HG02642 (cell line): ENCODE data around the gene FOXRED2.
A peak's percentile ranks its signal among the peaks of the same experiment; 100 is the strongest.
"Not testable (repeated sequence)": the region's sequence is repeated elsewhere in the genome, so short reads cannot be mapped to it uniquely, and the experiment has no call there.

Source experiments
- ATAC-seq: cut with Tn5 transposase; IDR thresholded peaks from one replicate; pipeline ENCODE4 v1.9.1; 2021; ENCODE audit warnings: mild to moderate bottlenecking; ENCODE audit not compliant: unreplicated experiment, poor library complexity

Gene FOXRED2

DNA sequence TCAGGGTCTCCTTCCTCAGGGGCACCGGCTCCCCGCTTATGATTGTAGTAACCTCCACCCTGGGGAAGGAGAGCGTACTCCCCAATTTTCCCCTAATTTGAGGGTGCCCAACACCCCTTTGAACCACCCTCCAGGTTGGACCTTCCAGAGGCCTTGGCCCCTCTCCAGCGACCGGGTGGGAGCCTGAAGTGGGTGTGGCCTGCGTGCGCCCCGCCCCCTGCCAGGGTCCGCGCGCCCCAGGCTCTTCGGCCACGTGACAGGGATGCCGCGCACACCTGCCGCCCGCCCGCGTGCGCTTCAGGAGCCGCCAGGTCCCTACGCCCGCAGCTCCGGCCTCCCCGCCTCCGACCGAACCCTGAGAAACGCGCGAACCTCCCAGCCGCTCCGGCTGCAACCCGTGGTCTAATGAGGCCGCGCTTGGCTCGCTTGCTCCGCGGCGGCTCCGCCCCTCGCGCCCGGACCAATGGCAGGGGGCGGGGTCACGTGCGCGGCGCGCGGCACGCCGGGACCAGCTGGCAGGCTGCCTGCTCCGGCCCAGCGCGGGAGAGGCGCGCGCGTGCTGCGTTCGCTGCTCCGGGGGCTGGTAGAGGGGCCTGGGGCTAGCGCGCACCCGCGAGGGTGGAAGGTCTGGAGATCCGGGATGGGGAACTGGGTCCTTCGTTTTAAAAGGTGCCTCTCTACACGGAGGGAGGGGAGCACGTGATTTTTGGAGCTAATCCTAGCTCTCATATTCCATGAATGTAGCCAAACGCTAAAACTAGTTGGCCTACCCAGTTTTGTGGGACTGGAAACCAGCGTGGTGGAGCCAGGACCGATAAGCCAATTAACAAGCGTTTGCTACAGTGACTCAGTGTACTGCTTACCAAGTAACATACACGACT lies at the start of gene FOXRED2:
Gene FOXRED2, minus strand, starts transcription at position 404 of the 881 bp plus-strand sequence. CDS start 618 bp downstream, outside the sequence.
- ATAC-seq, result peak; percentile 74

DNA sequence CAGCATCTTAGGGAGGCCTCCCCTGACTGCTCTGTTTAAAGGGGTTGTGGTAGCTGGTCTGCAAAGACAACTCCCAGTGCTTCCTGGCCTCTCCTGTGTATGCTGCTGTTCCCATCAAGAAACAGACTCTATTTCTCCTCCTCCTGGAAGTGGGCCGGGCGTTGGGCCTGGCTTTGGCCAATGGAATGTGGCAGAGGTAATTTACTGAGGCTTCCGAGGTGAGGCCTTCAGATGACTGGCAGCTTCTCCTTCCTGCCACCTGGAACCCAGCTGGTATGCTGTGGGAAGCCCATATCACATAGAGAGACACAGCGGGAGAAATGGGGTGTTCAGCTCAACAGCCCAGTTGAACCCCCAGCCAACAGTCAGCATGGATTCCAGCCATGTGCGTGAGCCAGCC lies 47.3 kb upstream of the FOXRED2 start:
- no peak for ATAC-seq

DNA sequence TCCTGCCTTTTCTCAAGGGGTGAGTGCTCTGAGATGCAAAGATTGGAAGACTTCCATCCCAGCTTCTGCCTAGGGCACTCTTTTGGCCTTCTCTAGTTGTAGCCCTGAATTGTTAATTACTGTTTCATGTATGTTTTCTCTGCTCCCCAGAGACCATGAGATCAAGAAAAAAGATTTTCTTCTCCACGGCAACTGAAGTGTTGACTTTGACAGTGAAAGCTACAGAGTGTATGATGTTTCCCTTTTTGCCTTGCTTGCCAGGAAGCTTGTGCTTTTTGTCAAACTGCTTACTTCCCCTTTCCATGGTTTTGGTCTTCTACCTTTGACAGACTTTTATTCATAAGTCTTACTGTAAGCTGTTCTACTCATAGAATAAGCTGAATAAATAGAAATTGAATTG lies 45.4 kb upstream of the FOXRED2 start:
- ATAC-seq, result no peak

DNA sequence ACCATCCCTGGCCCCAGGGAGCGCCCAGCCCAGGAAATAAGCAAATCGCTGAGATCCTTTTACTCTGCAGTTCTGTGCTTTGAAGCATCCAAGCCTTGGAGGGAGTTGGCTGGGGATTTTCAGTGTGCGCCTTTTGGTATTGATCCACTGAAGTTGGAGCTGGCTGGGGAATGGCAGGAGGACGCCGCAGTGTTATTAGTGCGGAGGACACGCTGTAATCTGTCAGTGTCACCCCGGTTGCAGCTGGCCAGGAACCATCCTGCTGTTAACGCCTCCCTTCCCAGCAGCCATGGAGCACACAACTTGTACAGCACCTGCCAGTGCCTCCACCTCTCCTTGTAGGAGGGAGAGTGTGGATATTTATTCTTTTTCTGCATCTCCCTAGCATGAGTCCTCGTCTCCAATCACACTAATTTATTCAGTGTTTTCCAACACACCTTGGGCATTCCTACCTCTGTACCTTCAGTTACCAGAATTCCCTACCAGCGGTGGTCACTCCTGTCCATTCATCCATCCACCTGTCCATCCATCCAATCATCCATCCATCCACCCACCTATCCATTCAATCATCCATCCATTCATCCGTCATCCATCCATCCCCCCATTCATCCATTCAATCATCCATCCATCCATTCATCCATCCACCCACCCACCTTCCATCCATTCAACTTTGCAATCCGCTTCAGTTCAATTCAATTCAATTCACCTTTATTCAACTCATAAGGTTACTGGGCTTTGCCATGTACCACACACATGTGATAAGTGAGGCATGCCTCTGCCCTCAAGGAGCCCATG lies 44.1 kb upstream of the FOXRED2 start:
- ATAC-seq, result no peak

- ATAC-seq, result no peak
Measured at GRCh38 chr22:36549033-36549432, 42.2 kb upstream of the FOXRED2 start.

DNA sequence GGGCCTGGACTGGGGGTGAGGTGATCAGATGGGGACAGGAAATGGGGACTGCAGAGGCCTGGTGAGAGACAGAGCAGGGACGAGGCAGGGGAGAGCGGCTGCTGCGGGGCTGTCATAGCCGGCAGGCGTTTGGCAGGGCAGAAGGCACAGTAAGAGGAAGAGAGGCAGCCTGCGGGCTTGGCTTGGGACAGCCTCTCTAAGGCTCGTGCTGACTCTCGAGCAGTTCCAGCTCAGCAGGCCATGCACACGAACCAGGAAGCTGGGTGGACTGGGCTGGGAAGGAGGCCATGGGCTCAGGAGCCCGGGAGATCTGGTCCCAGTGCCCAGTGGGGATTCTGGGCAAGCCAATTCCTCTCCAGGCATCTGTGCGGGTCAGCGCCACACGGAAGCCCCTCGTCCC lies 41.8 kb upstream of the FOXRED2 start:
- no peak for ATAC-seq

GRCh38 chr22:36546932-36547331 lies 40.1 kb upstream of the FOXRED2 start:
- ATAC-seq, result no peak

DNA sequence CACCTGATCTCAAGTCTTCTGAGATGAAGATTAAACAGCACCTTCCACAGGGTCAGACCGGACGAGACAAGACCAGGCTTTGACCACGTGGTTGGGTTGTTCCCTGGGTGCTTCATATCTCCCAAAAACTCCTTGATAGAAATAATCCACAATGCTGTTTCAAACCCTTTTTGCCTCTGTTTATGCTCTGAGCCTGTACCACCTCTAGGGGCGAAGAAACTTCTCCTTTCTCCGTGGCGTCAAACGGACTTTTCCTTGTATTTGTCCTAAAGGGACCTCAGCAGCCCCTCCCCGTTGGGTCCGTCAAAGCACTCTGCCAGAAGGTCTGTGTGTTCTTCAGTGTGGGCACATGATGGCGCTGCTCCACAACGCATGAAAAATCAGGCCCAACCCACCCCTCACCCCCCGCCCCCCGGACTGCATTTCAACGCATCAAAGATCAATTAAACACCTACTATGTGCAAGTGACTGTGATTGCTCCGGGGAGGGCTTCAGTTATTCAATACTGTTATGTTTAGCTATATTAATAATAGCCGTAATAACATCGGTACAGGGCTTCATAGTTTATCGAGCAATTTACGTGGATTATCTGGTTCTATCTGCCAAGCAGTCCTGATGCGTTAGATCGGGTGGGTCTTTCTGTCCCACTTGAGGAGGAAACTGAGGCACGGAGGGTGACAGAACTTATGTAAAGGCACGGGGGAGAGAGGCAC lies 39.4 kb upstream of the FOXRED2 start:
- no peak for ATAC-seq

DNA sequence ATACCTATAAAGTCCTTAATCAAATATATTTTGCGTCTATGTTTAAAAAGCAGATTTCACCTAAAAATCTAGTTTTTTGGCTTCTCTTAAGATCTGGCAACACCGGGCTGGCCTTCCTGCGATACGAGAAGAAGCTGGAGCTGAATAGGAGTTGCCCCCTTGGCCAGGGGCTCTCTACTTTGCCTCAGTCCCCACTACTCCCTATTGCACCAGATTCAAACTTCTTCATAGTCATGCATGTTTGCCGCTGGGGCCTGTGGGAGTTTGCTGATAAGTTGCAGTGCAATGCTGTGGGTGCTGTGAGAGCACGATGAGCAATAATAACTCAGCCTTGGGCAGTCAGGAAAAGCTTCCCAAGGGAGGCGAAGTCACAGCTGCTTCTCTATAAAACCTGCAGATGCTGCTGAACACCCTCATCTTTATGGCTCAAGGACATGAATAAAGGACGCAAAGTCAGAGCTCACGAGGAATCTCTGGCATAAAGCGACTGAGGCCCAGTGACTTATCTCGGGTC lies 37.3 kb upstream of the FOXRED2 start:
- ATAC-seq, result no peak

DNA sequence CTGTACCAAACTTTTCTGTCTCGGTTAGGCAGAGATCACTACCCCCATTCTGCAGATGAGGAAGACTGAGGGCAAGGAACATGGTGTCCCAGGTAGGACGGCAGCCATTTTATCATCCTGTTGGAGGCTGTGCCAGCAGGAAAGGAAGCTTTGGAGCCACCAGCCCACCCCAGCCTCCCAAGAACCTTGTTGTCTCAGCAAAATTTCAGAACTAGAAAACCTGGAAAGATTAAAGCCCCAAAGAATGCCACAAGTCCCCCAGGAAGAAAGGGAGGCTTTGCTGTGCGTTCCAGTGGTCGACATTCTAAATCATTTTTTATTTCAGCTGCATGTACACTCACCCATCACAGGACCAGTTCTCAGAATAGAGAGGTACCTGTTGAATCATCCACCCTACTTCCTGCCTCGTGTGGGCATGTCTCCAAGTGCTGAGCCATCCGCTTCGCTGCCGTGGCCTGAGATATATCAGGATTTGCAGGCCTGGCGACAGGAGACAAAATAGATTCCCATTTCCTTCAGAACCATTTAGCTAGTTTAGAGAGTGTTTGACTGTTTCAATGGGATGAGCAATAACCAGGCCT lies 35.1 kb upstream of the FOXRED2 start:
- ATAC-seq, result no peak

- ATAC-seq, result no peak
Measured at GRCh38 chr22:36540867-36541642, 34.2 kb upstream of the FOXRED2 start.

GRCh38 chr22:36538529-36538928 lies 31.7 kb upstream of the FOXRED2 start:
- ATAC-seq, result no peak

- no peak for ATAC-seq
Measured at GRCh38 chr22:36536717-36537116, 29.9 kb upstream of the FOXRED2 start.

GRCh38 chr22:36533320-36533719 lies 26.5 kb upstream of the FOXRED2 start:
- not testable (repeated sequence) for ATAC-seq

DNA sequence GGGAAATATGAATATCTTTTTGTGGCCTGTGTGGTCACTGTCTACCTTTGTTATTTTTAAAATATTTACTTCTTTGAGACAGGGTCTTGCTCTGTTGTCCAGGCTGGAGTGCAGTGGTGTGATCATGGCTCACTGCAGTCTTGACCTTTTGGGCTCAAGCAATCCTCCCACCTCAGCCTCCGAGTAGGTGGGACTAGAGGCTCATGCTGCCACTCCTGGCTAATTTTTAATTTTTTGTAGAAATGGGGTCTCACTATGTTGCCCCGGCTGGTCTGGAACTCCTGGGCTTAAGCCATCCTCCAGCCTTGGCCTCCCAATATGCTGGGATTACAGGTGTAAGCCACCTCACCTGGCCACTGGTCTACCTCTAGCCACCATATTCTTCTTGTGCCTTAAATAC lies 25.6 kb upstream of the FOXRED2 start:
- no peak for ATAC-seq

GRCh38 chr22:36528795-36529751 lies 22.2 kb upstream of the FOXRED2 start, which contains the start of gene EIF3D:
Gene EIF3D, minus strand, starts transcription at chr22:36529166. Its CDS starts 3,045 bp downstream, at chr22:36526121.
- peak; percentile 94 for ATAC-seq

GRCh38 chr22:36528341-36528740 lies 21.5 kb upstream of the FOXRED2 start:
- no peak for ATAC-seq

DNA sequence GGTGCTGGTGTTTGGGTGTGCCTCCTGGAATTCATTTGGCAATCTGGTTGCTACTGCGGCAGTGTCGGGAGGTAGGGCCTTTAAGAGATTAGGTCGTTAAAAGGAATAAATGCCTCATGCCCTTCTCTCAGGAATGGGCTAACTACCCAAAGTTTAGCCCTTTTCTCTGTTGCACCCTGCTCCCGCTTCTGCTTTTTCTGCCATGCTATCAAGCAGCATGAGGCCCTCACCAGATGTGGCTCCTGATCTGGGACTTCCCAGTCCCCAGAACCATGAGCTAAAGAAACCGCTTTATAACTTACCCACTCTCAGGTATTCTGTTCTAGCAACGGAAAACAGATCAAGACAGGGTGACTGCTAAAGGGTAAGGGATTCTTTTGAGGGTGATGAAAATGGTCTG lies 15.8 kb upstream of the FOXRED2 start:
- no peak for ATAC-seq
